Measurements from ENCODE around the gene FSIP1.

The FSIP1 gene

DNA sequence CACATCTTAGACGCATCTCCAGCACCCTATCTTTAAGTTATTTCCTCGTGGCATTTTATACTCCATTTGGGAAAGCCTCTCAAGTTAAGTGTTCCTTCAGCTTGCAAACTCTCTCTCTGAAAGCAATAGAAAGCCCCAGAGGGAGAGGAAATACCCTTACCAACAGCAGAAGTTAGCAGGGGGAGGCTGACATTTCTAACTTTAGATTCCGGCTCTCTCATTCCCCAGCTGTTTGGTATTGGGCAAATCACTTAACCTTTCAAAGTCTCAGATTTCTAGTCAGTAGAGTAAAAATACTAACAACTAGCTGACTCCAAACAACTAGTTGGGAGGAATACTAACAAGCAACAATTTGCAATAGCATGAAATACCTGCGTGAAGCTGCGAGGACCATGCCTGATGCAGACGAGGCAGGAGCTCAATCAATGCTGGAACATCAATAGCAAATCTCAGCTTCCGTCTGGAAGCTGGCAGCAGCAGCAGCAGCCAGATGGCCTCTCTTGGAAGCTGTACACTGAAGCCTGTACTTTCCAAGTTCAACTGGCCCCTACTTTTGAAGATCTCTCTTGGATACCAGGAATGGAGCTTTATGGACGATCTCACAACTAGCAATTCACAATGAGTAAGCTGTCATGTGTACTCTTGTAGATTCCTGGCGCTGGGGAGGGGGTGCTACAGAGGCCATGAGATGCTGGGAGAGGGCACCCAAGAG lies 153.9 kb downstream of the FSIP1 start:
- no peak overlapping the region for H3K4me3 ChIP-seq
- H3K27ac ChIP-seq, result peak overlapping the region in 14 of 21 experiments; percentile 6 to 78 (median 42)

GRCh38 chr15:39628144-39628508 lies 154.5 kb downstream of the FSIP1 start:
- no peak overlapping the region for H3K4me3 ChIP-seq
- peak overlapping the region in 5 of 21 experiments; percentile 48 to 78 (median 53) for H3K27ac ChIP-seq

GRCh38 chr15:39627451-39628143 lies 155.0 kb downstream of the FSIP1 start:
- H3K4me3 ChIP-seq, result no peak overlapping the region
- H3K27ac ChIP-seq, result peak overlapping the region in 2 of 21 experiments; percentile 52 to 78

GRCh38 chr15:39625856-39626255 lies 156.8 kb downstream of the FSIP1 start:
- Histone ChIP-seq H3K4me3 (no peak overlapping the region), H3K27ac (peak overlapping the region in 10 of 21 experiments; percentile 10 to 83 (median 58))

GRCh38 chr15:39625451-39625850 lies 157.2 kb downstream of the FSIP1 start:
- H3K4me3 ChIP-seq, result no peak overlapping the region
- H3K27ac ChIP-seq, result peak overlapping the region in 16 of 21 experiments; percentile 0 to 83 (median 54)

DNA sequence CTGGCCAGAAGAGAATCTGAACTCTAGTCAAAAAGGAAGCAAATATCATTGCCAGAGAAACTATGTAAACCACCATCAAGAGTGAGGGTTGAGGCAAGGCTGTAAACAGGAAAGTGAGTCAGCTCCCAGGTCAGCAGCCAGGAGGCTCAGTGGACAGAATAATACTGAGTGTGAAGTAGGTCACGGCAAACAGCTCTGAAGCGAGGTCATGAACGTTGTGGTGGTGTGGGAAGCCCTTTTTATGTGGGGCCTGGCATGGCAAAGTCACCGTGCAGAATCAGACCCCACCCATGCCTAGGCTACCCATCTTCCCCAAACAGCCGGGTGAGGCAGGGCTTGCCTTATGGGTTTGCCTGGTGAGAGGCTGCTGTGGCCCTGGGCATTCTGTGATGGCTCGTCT lies 157.8 kb downstream of the FSIP1 start:
- H3K4me3 ChIP-seq, result no peak overlapping the region
- peak overlapping the region in 16 of 21 experiments; percentile 16 to 83 (median 60) for H3K27ac ChIP-seq

DNA sequence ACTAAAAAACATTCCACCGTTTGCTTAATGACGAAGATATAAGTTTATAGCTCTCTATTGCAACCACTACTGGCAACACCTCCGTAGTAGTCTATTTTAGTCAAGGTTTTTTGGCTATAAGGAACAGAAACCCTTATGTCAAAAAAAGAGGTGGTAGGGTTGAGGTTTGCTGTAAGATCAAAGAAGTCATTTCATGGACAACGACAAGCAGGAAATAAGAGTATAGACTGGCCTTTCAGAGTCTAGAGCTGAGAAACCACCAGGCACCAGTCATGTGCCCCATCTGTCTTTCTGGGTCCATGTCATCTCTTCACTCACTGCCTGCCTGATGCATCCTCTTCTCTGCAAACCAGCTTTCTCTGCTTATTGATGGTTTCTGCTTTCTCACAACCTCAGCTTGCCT lies 159.1 kb downstream of the FSIP1 start:
- no peak overlapping the region for H3K4me3 ChIP-seq
- peak overlapping the region in 7 of 21 experiments; percentile 31 to 83 (median 54) for H3K27ac ChIP-seq

GRCh38 chr15:39622660-39623516 lies 159.8 kb downstream of the FSIP1 start:
- Histone ChIP-seq H3K27ac (peak overlapping the region in 4 of 21 experiments; percentile 15 to 83 (median 54)), H3K4me3 (no peak overlapping the region)

DNA sequence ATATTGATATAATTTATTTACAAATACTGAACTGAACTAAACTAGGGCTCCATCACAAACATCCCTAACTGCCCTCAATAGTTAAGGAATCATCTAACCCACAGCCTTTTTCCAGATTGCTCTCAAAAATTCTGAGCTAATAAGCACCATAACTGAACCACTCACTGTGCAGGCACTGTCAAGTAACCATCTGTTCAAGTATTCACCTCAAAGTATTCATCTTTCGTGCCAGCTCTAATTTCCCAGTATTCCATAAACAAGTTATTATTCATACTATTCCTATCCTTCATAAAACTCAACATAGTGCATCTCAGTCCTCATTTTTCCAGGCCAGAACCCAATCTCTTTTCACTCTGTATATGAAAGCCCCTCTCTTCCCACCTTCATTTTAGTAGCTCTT lies 160.7 kb downstream of the FSIP1 start:
- H3K4me3 ChIP-seq, result no peak overlapping the region
- no peak overlapping the region for H3K27ac ChIP-seq

DNA sequence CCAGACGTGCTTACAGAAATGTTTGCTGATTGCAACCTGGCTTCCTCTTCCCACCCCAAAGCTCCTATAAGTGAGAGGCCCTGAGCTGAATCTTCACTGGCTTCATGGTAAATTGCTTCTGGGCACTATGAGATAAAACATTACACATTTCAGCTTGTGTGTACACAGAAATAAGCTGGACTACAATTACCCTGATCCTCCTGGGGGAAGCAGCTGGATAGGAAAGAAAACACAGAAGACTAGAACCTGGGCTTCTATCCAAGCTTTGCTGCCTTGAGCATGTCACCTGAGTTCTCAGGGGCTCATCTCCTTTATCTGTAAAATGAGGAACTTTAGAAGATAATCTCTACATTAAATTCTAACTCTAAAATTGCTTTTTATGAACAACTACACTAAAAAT lies 161.4 kb downstream of the FSIP1 start:
- no peak overlapping the region for H3K27ac ChIP-seq
- no peak overlapping the region for H3K4me3 ChIP-seq

DNA sequence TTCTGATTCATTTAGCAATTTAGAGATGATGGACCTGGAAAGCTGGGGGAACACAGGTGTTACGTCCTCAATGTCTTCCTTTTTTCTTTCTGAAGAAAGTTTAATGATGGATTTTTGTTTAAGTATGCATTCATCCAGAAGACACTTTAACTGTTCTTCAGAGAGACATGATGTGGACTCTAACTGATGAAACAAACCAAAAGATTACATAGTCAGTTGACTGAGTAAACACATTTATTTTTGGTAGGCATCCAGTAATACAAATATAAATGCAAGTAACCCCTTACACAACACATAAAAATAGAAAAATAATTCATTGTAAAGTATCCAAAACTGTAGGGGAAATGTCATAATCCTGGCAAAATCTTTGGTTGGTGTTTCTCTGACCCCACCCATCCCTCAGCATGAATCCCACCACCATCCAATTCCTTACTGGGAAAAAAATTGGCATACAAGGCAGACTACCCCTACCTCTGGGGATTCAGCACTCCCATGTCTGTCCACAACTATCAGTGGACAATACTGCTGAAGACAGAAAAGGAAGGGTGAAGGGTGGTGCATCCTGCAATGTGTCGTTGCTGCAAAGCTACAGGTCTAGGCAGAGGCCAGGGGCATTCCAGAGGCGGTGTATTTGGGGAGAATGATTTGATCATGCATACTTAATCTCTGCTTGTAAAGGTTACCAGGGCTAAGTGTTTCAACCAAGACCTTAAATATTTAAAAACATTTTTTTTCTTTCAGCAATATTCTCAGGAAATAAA lies 164.4 kb downstream of the FSIP1 start:
- Histone ChIP-seq H3K4me3 (no peak overlapping the region), H3K27ac (no peak overlapping the region)

GRCh38 chr15:39616731-39617455 lies 165.7 kb downstream of the FSIP1 start:
- Histone ChIP-seq H3K4me3 (no peak overlapping the region), H3K27ac (no peak overlapping the region)

GRCh38 chr15:39613861-39614260 lies 168.8 kb downstream of the FSIP1 start:
- Histone ChIP-seq H3K27ac (no peak overlapping the region), H3K4me3 (no peak overlapping the region)

DNA sequence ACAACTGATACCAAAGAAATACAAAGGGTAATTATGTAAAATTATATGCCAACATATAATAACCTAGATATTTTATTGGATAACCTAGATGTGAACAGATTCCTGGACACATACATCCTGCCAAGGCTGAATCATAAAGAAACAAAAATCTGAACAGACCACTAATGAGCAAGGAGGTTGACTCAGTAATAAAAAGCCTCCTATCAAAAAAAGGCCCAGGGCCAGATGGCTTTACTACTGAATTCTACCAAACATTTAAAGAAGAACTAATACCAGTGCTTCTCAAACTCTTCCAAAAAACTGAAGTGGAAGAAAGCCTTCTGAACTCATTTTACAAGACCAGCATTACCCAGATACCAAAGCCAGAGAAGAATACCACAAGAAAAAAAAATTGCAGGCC lies 169.4 kb downstream of the FSIP1 start:
- Histone ChIP-seq H3K4me3 (no peak overlapping the region), H3K27ac (no peak overlapping the region)

GRCh38 chr15:39610665-39611064 lies 172.0 kb downstream of the FSIP1 start:
- no peak overlapping the region for H3K27ac ChIP-seq
- H3K4me3 ChIP-seq, result no peak overlapping the region

GRCh38 chr15:39609166-39609916 lies 173.3 kb downstream of the FSIP1 start:
- H3K4me3 ChIP-seq, result no peak overlapping the region

GRCh38 chr15:39608185-39609139 lies 174.2 kb downstream of the FSIP1 start:
- Histone ChIP-seq H3K4me3 (no peak overlapping the region), H3K27ac (no peak overlapping the region)

More at GRCh38 chr15:39609166-39609916, 173.3 kb downstream of the FSIP1 start:
- no peak overlapping the region for H3K27ac ChIP-seq
